GM23338 (cell line): ENCODE measurements around the gene FOXP1.

Experiments
- EZH2phosphoT487 ChIP-seq: fragments of 200-600 bp; sonication (generic); IDR thresholded peaks from one replicate; pipeline ENCODE4 v1.8.1; 2018; ENCODE audit warnings: antibody characterized with exemption; ENCODE audit not compliant: unreplicated experiment
- POLR2AphosphoS5 ChIP-seq: IDR thresholded peaks from 2 replicates; pipeline ENCODE4 v1.6.1; 2016; ENCODE audit warnings: antibody characterized with exemption, low read depth
- REST ChIP-seq: IDR thresholded peaks from one replicate; pipeline ENCODE4 v1.6.1; 2018; ENCODE audit warnings: antibody characterized with exemption; ENCODE audit not compliant: unreplicated experiment
- TF ChIP-seq, protein P1 (sequence below), 2 experiments: fragments of 200-600 bp in 1 of 2; sonication (generic) in 1 of 2; conservative IDR thresholded peaks; 2 replicates each; pipeline versions ENCODE4 v1.5.1 to v1.6.1; 2016 to 2017; ENCODE audit warnings: antibody characterized with exemption in 2 of 2, low read depth in 2 of 2, mild to moderate bottlenecking in 2 of 2, moderate library complexity in 1 of 2

- TF ChIP-seq POLR2AphosphoS5 (no peak), REST (no peak), EZH2phosphoT487 (no peak)
- TF ChIP-seq, protein P1, sequence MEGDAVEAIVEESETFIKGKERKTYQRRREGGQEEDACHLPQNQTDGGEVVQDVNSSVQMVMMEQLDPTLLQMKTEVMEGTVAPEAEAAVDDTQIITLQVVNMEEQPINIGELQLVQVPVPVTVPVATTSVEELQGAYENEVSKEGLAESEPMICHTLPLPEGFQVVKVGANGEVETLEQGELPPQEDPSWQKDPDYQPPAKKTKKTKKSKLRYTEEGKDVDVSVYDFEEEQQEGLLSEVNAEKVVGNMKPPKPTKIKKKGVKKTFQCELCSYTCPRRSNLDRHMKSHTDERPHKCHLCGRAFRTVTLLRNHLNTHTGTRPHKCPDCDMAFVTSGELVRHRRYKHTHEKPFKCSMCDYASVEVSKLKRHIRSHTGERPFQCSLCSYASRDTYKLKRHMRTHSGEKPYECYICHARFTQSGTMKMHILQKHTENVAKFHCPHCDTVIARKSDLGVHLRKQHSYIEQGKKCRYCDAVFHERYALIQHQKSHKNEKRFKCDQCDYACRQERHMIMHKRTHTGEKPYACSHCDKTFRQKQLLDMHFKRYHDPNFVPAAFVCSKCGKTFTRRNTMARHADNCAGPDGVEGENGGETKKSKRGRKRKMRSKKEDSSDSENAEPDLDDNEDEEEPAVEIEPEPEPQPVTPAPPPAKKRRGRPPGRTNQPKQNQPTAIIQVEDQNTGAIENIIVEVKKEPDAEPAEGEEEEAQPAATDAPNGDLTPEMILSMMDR (conservative IDR thresholded peaks at IDR 0.05; ENCODE audit: low read depth in 2 of 2), result no peak
Observed at GRCh38 chr3:71269906-71270305, 313.6 kb downstream of the FOXP1 start.
